SW480 (cell line): Measurements from ENCODE around the gene FTSJ1.
"Not testable (repeated sequence)": the region's sequence is repeated elsewhere in the genome, so short reads cannot be mapped to it uniquely, and the experiment has no call there.

ENCODE experiments used
- DNase-seq: peaks from one replicate; pipeline ENCODE4 v3.0.0-alpha.2; 2016; ENCODE audit warnings: low spot score

FTSJ1 gene

DNA sequence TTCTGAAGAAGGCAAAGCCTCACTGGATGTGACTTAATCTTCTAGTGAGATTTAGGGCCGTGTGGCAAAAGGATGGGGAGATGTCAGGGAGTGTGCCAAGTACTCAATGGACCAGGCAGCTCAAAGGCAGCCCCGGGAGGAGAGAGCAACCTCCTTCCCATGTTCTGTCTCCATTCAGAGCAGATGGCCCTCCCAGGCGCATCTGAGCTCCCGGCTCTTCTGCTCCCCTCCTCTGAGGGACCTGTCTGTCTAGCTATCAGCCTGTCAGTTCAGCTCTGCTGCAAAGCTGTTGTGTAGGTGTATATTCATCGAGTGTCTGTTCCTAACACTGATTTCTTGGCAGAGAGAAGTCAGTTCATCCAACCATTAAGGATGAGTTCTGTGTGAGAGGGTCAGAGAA lies 21.9 kb downstream of the FTSJ1 start:
- DNase-seq: no peak

DNA sequence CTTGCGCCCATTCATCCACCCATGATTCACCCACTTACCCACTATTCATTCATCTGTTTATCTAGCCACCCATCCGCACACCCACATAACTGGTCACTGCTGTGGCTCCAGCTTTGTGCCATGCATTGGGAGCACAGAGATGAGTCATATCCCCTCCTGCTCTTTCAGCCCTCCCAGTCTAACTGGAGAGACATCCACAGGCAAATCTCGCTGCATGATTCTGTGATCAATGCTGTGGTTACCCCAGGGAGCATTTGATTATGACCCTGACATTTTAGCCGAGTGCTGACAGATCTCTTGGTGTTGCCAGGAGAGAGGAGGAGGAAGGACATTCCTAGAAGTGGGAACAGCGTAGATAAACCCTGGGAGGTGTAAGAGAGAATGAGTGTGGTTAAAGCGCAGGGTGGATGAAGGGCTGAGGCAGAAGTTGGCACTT lies 22.4 kb downstream of the FTSJ1 start:
- peak; percentile 84 for DNase-seq

- DNase-seq: no peak
These were observed 28.3 kb downstream of the FTSJ1 start for GRCh38 chrX:48504261-48504660.

- DNase-seq: no peak
These were observed 29.5 kb downstream of the FTSJ1 start for GRCh38 chrX:48505481-48505880.

- DNase-seq: no peak
These were observed 31.2 kb downstream of the FTSJ1 start for GRCh38 chrX:48507246-48507645.

GRCh38 chrX:48508400-48509244 lies 32.6 kb downstream of the FTSJ1 start, which contains the start of gene PORCN:
Gene PORCN (plus strand): TSS chrX:48508992. CDS start chrX:48509821, 829 bp downstream.
- peak; percentile 76 for DNase-seq

DNA sequence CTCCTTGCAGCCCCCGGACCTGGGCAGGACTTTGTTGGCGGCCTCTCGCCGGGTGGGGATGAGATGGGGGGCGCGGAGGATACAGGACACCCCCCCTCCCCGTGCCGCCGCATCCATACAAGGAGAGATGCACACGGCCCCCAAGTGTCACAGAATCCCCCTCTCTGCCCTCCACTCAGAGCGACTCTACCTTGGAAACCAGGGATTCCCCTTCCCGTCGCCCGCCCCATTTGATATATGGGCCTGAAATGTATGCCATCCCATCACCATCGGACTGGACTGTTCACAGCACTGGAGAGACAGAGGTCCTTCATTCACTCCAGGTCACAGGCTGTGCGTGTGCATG lies 33.2 kb downstream of the FTSJ1 start:
- no peak for DNase-seq

GRCh38 chrX:48509619-48510018 lies 33.6 kb downstream of the FTSJ1 start:
- DNase-seq: no peak

DNA sequence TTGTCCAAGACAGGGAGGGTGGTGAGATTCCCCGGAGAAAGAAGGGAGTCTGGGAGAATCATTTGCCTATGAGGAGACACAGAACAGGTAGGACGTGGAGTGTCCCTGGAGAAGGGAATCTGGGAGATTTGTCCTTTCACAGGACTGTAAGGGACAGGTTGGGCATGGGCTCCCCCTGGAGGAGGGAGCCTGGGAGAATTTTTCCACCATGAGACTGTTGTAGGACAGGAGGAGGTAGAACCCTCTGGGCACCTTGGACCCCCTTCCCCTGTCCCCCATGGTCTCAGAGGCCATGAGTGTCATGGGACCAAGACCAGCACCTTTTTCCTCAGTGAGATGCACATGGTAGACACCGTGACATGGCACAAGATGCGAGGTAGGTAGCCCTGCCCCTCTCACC lies 35.6 kb downstream of the FTSJ1 start:
- DNase-seq: peak; percentile 27

DNA sequence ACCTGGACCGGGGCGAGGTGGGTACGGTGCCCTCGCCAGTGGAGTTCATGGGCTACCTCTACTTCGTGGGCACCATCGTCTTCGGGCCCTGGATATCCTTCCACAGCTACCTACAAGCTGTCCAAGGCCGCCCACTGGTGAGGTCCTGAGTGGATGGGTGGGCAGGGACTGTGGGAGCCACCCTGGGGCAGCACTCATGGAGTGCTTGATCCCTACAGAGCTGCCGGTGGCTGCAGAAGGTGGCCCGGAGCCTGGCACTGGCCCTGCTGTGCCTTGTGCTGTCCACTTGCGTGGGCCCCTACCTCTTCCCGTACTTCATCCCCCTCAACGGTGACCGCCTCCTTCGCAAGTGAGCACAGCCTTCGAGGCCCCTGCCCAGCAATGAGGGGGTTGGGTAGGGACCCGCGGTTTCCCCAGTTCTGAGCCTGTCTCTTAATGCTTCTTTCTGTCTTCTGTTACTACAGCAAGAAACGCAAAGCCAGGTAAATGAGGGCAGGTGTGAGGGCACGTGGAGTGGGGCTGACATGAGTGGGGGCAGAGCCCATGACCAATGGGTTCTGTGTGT lies 36.5 kb downstream of the FTSJ1 start:
- no peak for DNase-seq

GRCh38 chrX:48513670-48514069 lies 37.7 kb downstream of the FTSJ1 start:
- no peak for DNase-seq

GRCh38 chrX:48514126-48514806 lies 38.3 kb downstream of the FTSJ1 start:
- no peak for DNase-seq

- DNase-seq: no peak
These were observed 39.0 kb downstream of the FTSJ1 start for GRCh38 chrX:48514868-48515460.

DNA sequence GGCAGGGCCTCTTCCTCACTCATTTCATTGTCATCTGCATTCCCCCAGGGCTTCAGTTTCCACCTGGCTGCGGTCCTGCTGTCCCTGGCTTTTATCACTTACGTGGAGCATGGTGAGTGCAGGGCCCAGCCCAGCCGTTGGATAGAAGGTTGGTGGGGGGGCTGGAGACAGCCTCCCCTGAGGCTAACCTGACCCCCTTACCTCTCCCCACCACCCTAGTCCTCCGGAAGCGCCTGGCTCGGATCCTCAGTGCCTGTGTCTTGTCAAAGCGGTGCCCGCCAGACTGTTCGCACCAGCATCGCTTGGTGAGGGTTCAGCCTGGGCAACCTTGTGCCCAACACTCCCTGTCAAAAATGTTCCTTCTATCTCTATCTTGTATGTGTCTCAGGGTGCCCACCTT lies 39.8 kb downstream of the FTSJ1 start:
- no peak for DNase-seq

- no peak for DNase-seq
These were observed 40.3 kb downstream of the FTSJ1 start for GRCh38 chrX:48516285-48516684.

- no peak for DNase-seq
These were observed 41.0 kb downstream of the FTSJ1 start for GRCh38 chrX:48516987-48517386.

DNA sequence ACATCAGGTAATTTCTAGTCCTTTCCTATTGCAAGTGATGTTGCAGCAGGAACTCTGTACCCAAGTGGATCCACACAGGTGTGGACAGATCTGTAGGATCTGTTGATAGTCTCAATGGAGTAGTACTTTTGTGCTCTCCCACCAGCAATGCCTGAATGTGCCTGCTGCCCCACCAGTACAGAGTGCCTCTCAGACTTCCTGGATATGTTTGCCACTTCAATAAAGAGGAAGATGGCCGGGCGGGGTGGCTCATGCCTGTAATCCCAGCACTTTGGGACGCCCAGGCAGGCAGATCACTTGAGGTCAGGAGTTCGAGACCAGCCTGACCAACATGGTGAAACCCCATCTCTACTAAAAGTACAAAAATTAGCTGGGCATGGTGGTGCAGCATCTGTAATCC lies 43.5 kb downstream of the FTSJ1 start:
- not testable (repeated sequence) for DNase-seq

GRCh38 chrX:48520455-48520854 lies 44.5 kb downstream of the FTSJ1 start:
- DNase-seq: no peak

DNA sequence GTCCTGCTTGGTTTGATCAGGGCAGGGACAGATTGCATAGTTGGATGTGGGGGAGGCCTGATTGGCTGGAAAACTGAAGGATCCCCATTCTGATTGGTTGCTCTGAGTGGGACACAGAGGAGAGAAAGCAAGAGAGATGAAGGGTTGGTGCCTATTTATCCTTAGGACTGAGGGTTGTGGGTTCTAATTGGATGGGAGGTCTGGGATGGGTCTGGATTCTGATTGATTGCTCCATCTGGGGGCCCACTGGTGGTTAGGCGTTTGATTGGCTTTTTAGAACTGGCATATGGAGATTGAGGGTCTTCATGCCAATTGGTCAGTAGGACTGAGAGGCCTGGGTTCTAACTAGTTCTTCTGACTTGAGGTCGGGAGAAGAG lies 45.0 kb downstream of the FTSJ1 start:
- no peak for DNase-seq

DNA sequence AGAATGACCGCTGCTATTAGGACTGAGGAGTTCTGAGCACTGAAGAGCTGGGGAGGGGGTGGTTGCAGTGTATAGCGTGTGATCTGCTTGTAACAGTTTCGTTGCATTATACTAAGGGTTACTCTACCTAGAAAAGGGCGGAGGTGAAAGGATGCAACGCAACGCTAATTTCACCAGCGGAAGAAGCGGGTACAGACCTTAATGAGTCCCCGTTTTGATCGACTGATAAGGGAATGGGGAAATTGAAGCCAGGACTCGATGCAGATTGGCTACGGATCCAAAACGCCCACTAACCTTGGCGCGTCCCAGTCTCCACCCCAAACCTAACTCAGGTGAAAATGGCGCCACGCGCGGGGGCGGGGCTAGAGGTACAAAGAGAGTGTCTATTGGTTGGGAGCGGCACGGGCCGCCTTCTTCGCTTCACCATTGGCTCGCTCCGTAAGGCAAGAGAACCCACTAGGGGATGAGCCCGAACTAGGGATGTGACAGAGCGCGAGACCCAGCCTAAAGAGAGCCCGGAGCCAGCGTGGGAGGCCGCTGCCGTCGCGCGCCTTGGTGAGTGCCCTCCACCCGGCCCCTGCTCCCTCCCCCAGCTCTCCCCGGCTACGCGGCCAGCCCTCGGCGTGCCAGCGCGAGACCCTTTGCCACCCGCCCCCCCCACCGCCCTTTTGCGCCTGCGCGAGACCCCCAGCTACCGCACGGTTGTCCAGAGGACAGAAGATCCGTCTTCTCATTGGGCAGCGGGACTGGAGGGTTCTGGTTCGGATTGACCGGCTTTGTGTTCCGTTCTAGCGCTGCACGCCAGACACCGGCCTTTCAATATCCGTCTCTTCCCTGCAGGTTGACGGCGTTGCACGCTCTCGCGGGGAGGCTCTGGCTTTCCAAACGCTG lies 45.6 kb downstream of the FTSJ1 start, which contains the start of gene EBP:
EBP (plus strand) TSS at position 456 of the 891 bp plus-strand sequence. CDS start 1,964 bp downstream, outside the sequence.
- peak; percentile 94 for DNase-seq

- DNase-seq: no peak
These were observed 46.3 kb downstream of the FTSJ1 start for GRCh38 chrX:48522291-48522690.

GRCh38 chrX:48523682-48524081 lies 47.7 kb downstream of the FTSJ1 start:
- no peak for DNase-seq
